ENCODE data around the gene CLCN5. TPM values are rescaled to one million over a fixed set of nuclear protein-coding genes. Genes with fewer than 3 reads are reported as not detected.

The CLCN5 gene
- total RNA-seq, 2 donors from 2014 or later: 2.0 to 13.6 TPM

DNA sequence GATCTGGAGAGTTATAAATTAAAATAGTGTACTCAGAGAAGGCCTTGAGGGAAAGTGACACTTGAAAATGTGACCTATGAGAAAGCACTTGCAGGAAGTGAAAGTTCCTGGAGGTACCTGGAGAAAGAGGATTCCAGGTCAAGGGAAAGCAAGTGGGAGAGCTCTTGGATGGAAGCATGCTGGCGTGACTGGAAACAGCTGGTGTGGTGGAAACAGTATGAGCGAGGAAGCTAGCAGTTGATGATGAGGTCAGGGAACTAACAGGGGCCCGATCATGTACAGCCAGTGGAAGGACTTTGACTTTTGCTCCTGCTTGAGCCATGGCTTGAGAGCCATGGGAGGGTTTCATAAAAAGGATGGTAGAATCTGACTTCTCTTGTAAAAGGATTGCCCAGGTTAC is 9.5 kb upstream of the CLCN5 start:
- Histone ChIP-seq H3K27ac (no peak overlapping the region), H3K4me1 (replicated peaks) (no peaks in the 10 kb centered on the region), H3K4me3 (no peak overlapping the region), H3K36me3 (no peaks in the 10 kb centered on the region), H3K9me3 (no peaks in the 10 kb centered on the region), H3K27me3 (replicated peaks; ENCODE audit: insufficient read depth) (no peaks in the 10 kb centered on the region)
- 77% methylated on average over 3 of the region's 3 CpGs for WGBS
- no peak for DNase-seq (ENCODE audit: low spot score)
- no peak for TF ChIP-seq POLR2AphosphoS5 (IDR thresholded peaks at IDR 0.05)
- TF ChIP-seq POLR2A (IDR thresholded peaks at IDR 0.05): no peak
- TF ChIP-seq, protein P1, sequence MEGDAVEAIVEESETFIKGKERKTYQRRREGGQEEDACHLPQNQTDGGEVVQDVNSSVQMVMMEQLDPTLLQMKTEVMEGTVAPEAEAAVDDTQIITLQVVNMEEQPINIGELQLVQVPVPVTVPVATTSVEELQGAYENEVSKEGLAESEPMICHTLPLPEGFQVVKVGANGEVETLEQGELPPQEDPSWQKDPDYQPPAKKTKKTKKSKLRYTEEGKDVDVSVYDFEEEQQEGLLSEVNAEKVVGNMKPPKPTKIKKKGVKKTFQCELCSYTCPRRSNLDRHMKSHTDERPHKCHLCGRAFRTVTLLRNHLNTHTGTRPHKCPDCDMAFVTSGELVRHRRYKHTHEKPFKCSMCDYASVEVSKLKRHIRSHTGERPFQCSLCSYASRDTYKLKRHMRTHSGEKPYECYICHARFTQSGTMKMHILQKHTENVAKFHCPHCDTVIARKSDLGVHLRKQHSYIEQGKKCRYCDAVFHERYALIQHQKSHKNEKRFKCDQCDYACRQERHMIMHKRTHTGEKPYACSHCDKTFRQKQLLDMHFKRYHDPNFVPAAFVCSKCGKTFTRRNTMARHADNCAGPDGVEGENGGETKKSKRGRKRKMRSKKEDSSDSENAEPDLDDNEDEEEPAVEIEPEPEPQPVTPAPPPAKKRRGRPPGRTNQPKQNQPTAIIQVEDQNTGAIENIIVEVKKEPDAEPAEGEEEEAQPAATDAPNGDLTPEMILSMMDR (IDR thresholded peaks at IDR 0.05): no peak
- intact Hi-C loops (cut with DNase I): loop anchor here (10.0 kb wide), 1 partner anchor 172 kb away; no protein-coding TSS in a partner anchor

DNA sequence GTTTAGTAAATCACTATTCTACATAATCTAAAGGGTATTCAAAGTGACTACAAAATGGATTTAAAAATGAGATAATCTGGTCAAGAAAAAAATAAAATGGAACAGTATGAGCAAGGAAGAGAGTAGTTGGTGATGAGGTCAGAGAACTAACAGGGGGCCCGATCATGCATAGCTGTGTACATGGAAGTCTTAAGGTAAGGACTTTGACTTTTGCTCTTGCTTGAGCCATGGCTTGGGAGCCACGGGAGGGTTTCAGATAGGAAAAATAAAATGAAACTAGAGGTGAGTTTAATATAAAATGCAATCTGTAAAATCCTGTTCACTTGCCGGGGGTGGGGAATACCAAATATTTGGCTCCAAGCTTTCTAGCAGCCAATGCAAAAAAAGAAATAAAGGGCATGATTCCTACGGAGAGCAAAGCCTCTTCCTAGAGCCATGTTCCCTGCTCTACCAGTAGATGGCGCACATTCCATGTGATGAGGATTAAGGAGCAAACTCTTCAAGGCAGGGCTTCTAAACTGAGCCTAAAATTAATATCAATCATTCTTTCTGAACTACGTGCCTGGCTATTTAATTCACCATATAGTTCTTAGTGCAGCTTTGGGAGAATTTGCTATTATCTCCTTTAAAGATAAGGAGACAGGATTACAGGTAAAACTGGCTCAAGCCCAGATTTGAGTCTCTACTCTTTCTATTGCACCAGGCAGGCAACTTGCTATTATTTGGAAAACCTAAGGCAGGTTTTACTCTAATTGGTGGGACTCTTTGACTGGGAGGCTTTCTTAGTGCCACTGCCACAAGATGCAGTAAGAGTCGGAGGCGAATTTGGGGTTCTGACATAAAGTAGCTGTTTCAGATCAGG is 6.8 kb upstream of the CLCN5 start:
- DNase-seq (ENCODE audit: low spot score): peak; percentile 9

DNA sequence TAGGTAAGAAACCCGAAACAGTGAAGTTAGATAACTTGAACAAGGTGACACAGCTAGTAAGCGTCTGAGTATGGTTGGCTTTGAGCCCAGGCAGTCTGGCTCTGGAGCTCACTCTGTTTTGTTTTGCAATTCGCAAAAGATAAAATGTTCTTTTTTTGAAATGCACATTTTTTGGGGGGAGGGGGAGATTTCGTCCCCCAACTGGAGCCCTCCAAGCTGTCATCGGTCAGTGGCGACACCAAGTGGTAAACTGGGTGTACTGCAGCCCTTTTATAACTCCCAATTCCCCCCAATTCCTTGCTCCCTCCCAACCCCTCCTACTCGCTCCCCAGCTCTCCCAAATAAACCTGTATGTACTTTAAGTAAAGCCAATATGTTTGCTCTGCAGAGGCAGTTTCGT is 2.8 kb upstream of the CLCN5 start:
- H3K4me1 ChIP-seq (replicated peaks): no peaks in the 10 kb centered on the region
- H3K36me3 ChIP-seq: no peaks in the 10 kb centered on the region
- TF ChIP-seq, protein P1 (IDR thresholded peaks at IDR 0.05): peak; percentile 50 to 57 (median 52)
- TF ChIP-seq POLR2A (IDR thresholded peaks at IDR 0.05): no peak
- no peak overlapping the region for H3K4me3 ChIP-seq
- no peaks in the 10 kb centered on the region for H3K9me3 ChIP-seq
- 6% methylated on average over 8 of the region's 8 CpGs for WGBS
- no peaks in the 10 kb centered on the region for H3K27me3 ChIP-seq (replicated peaks; ENCODE audit: insufficient read depth)
- intact Hi-C loops (cut with DNase I): loop anchor here (5.0 to 10.0 kb wide), 3 partner anchors 37 to 165 kb away; no protein-coding TSS in a partner anchor
- H3K27ac ChIP-seq: no peak overlapping the region
- DNase-seq (ENCODE audit: low spot score): no peak

More for the DNA sequence above, 6.8 kb upstream of the CLCN5 start:
- Histone ChIP-seq H3K27ac (no peak overlapping the region), H3K27me3 (replicated peaks; ENCODE audit: insufficient read depth) (no peaks in the 10 kb centered on the region), H3K36me3 (no peaks in the 10 kb centered on the region), H3K9me3 (no peaks in the 10 kb centered on the region), H3K4me3 (no peak overlapping the region), H3K4me1 (replicated peaks) (no peaks in the 10 kb centered on the region)
- TF ChIP-seq POLR2AphosphoS5 (IDR thresholded peaks at IDR 0.05) (no peak), POLR2A (IDR thresholded peaks at IDR 0.05) (no peak)
- TF ChIP-seq, protein P1 (IDR thresholded peaks at IDR 0.05): peak; percentile 42 to 65 (median 62)
- 32% methylated on average over 8 of the region's 8 CpGs for WGBS
- intact Hi-C loops (cut with DNase I): loop anchor here (5.0 to 10.0 kb wide), 2 partner anchors 33 to 169 kb away; no protein-coding TSS in a partner anchor

DNA sequence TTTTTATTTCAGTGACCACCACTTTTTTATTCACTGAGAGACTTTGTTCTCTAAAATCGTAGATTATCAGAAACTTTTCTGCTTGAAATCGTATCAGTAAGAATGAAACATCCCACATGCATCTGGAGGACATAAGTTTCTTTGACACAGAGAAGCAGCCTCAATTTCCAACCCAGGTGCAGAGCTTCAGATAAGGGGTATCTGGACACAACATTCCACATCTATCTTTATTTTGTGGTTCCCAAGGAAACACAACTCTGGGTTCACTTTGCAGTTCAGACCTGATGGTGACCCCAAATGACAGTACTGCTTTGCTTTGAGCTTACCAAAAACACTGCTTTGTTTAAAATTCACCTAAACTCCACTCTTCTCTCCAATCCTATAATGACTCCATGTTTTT is 1.3 kb upstream of the CLCN5 start:
- H3K9me3 ChIP-seq: no peaks in the 10 kb centered on the region
- H3K27ac ChIP-seq: no peak overlapping the region
- H3K4me1 ChIP-seq (replicated peaks): no peaks in the 10 kb centered on the region
- no peaks in the 10 kb centered on the region for H3K27me3 ChIP-seq (replicated peaks; ENCODE audit: insufficient read depth)
- H3K36me3 ChIP-seq: no peaks in the 10 kb centered on the region
- H3K4me3 ChIP-seq: no peak overlapping the region
- intact Hi-C loops (cut with DNase I): loop anchor here (10.0 kb wide), 1 partner anchor 156 kb away; no protein-coding TSS in a partner anchor
- no peak for TF ChIP-seq POLR2AphosphoS5 (IDR thresholded peaks at IDR 0.05)
- TF ChIP-seq, protein P1 (IDR thresholded peaks at IDR 0.05): no peak
- TF ChIP-seq POLR2A (IDR thresholded peaks at IDR 0.05): no peak
- WGBS: 64% methylated on average over 2 of the region's 2 CpGs
- DNase-seq (ENCODE audit: low spot score): no peak

Data from prostate gland (tissue), 2 donors.